HFFc6 (cell line): Measurements from ENCODE around the gene PDE4D. TPM values are rescaled to one million over a fixed set of nuclear protein-coding genes. Genes with fewer than 3 reads are reported as not detected.
"Not testable (repeated sequence)": the region's sequence is repeated elsewhere in the genome, so short reads cannot be mapped to it uniquely, and the experiment has no call there.

ENCODE experiments used
- DNase-seq: peaks from one replicate; pipeline ENCODE4 v3.0.0-alpha.2; 2018
- H3K27ac Mint-ChIP-seq: 2 replicates; pipeline ENCODE4 v1.8.0; 2020; ENCODE audit warnings: mild to moderate bottlenecking, mixed read lengths
- H3K27me3 Mint-ChIP-seq: 2 replicates; pipeline ENCODE4 v1.8.0; 2021; ENCODE audit warnings: mild to moderate bottlenecking, moderate library complexity, mixed read lengths; ENCODE audit not compliant: insufficient read depth
- H3K36me3 Mint-ChIP-seq: 2 replicates; pipeline ENCODE4 v1.8.0; 2021; ENCODE audit warnings: low read depth, mixed read lengths
- H3K4me1 Mint-ChIP-seq: 2 replicates; pipeline ENCODE4 v1.8.0; 2020; ENCODE audit warnings: low read depth, mixed read lengths
- H3K4me3 Mint-ChIP-seq: 2 replicates; pipeline ENCODE4 v1.8.0; 2020; ENCODE audit warnings: mild to moderate bottlenecking, moderate library complexity, mixed read lengths
- H3K9me3 Mint-ChIP-seq: 2 replicates; pipeline ENCODE4 v1.8.0; 2020; ENCODE audit warnings: mild to moderate bottlenecking, mixed read lengths
- CTCF ChIP-seq: fragments of 200-600 bp; sonication (generic); IDR thresholded peaks from 2 replicates; pipeline ENCODE4 v1.5.0; 2021; ENCODE audit warnings: antibody characterized with exemption, mild to moderate bottlenecking
- total RNA-seq, 6 experiments: library from RNA; stranded (reverse); fragmentation: NEBNext Ultra II Directional; extraction: Animal tissue kit (Norgen Biotek cat#: 25700); gene quantifications; 2 replicates in 1 of 6; 3 replicates in 5 of 6; pipeline ENCODE4 v1.2.3, GENCODE V29; 2021

PDE4D gene
- total RNA-seq, 6 experiments from 2014 or later: 1.8 to 7.3 (median 6.2) TPM

- H3K4me3 Mint-ChIP-seq: no peak overlapping the region
- no peaks in the 10 kb centered on the region for H3K4me1 Mint-ChIP-seq
- TF ChIP-seq CTCF: no peak
- no peak overlapping the region for H3K27ac Mint-ChIP-seq
- H3K27me3 Mint-ChIP-seq: no peaks in the 10 kb centered on the region; the same call in 1 of the 2 replicates
- H3K9me3 Mint-ChIP-seq: peaks cover 3% of the 10 kb centered on the region
- no peak for DNase-seq
- no peaks in the 10 kb centered on the region for H3K36me3 Mint-ChIP-seq
Measured at GRCh38 chr5:59401637-59402036, 491.9 kb downstream of the PDE4D start.

GRCh38 chr5:59394956-59395355 is 498.6 kb downstream of the PDE4D start:
- not testable (repeated sequence) for H3K4me3 Mint-ChIP-seq, H3K27me3 Mint-ChIP-seq, DNase-seq, H3K36me3 Mint-ChIP-seq, H3K9me3 Mint-ChIP-seq, H3K4me1 Mint-ChIP-seq, H3K27ac Mint-ChIP-seq

GRCh38 chr5:59393585-59394420 is 499.7 kb downstream of the PDE4D start:
- H3K27me3 Mint-ChIP-seq: no peaks in the 10 kb centered on the region
- no peak overlapping the region for H3K4me3 Mint-ChIP-seq

GRCh38 chr5:59391576-59391975 is 501.9 kb downstream of the PDE4D start:
- Mint-ChIP-seq H3K4me1 (no peaks in the 10 kb centered on the region), H3K36me3 (no peaks in the 10 kb centered on the region), H3K4me3 (no peak overlapping the region), H3K9me3 (no peaks in the 10 kb centered on the region), H3K27ac (no peak overlapping the region), H3K27me3 (no peaks in the 10 kb centered on the region)
- TF ChIP-seq CTCF: no peak
- no peak for DNase-seq

More at GRCh38 chr5:59393585-59394420, 499.7 kb downstream of the PDE4D start:
- TF ChIP-seq CTCF: no peak
- no peaks in the 10 kb centered on the region for H3K4me1 Mint-ChIP-seq
- no peaks in the 10 kb centered on the region for H3K36me3 Mint-ChIP-seq
- no peak for DNase-seq
- no peak overlapping the region for H3K27ac Mint-ChIP-seq
- H3K9me3 Mint-ChIP-seq: no peaks in the 10 kb centered on the region

GRCh38 chr5:59390989-59391388 is 502.5 kb downstream of the PDE4D start:
- Mint-ChIP-seq H3K4me3 (no peak overlapping the region), H3K9me3 (no peaks in the 10 kb centered on the region), H3K4me1 (no peaks in the 10 kb centered on the region), H3K36me3 (no peaks in the 10 kb centered on the region), H3K27me3 (no peaks in the 10 kb centered on the region; the same call in 1 of the 2 replicates), H3K27ac (no peak overlapping the region)
- no peak for TF ChIP-seq CTCF
- no peak for DNase-seq

GRCh38 chr5:59390074-59390659 is 503.4 kb downstream of the PDE4D start:
- H3K4me3 Mint-ChIP-seq: no peak overlapping the region
- DNase-seq: peak; percentile 21
- H3K27ac Mint-ChIP-seq: no peak overlapping the region
- no peaks in the 10 kb centered on the region for H3K9me3 Mint-ChIP-seq
- peaks cover 3% of the 10 kb centered on the region for H3K27me3 Mint-ChIP-seq
- H3K36me3 Mint-ChIP-seq: no peaks in the 10 kb centered on the region
- TF ChIP-seq CTCF: peak; percentile 92
- H3K4me1 Mint-ChIP-seq: no peaks in the 10 kb centered on the region
